HCT116 (cell line): ENCODE results near the gene PTPN1. TPM values are rescaled to one million over a fixed set of nuclear protein-coding genes. Genes with fewer than 3 reads are reported as not detected.
A peak's percentile ranks its signal among the peaks of the same experiment; 100 is the strongest.

ENCODE experiments used
- ATAC-seq: fragments of 200-7000 bp; cut with Tn5 transposase; 2 replicates; pipeline ENCODE4 v1.9.1; 2020; ENCODE audit warnings: mild to moderate bottlenecking, moderate library complexity
- BruUV-seq: library from RNA; stranded (reverse); fragments of 400-500 nt; replicated peaks from 2 replicates; lab custom pipeline; 2021; lab: Mats Ljungman, UMichigan
- CTCF ChIA-PET: fragments of 300-600 bp; sonication (Branson Sonifier 250); formaldehyde crosslinking; loops from one replicate; lab custom pipeline; 2021; ENCODE audit warnings: antibody characterized with exemption; lab: Charles Lee
- POLR2A ChIA-PET: fragments of 300-600, 350-600 bp; sonication (Branson Sonifier 250); formaldehyde crosslinking; loops from one replicate; lab custom pipeline; 2021; ENCODE audit warnings: antibody characterized with exemption; lab: Charles Lee
- RAD21 ChIA-PET, 2 experiments: fragments of 300-600 bp; sonication (Branson Sonifier 250); formaldehyde crosslinking; loops; one replicate each; lab custom pipeline; 2023; ENCODE audit warnings: low total read pairs in 2 of 2; ENCODE audit not compliant: uncharacterized antibody in 2 of 2, unreplicated experiment in 2 of 2, low non-redundant PET in 1 of 2; lab: Charles Lee
- DNase-seq: peaks from one replicate; pipeline ENCODE4 v3.0.0-alpha.2; 2010; ENCODE audit warnings: low read depth, low spot score
- H2AFZ ChIP-seq: fragments of 200-600 bp; shearing (Covaris generic), sonication (generic); 2 replicates; pipeline ENCODE4 v1.6.1; 2017; ENCODE audit warnings: low read depth, mixed run types, mixed read lengths, antibody characterized with exemption, low read length; ENCODE audit not compliant: poor library complexity, severe bottlenecking
- H3K27ac ChIP-seq: 2 replicates; pipeline ENCODE4 v1.5.1; 2012; ENCODE audit warnings: low read depth, low read length
- H3K27me3 ChIP-seq: fragments of 200-600 bp; sonication (generic); 2 replicates; pipeline ENCODE4 v1.6.1; 2016; ENCODE audit warnings: mixed run types, low read length, mixed read lengths; ENCODE audit not compliant: insufficient read depth
- H3K36me3 ChIP-seq, 2 experiments: fragments of 200-500 bp in 1 of 2; fragments of 200-600 bp in 1 of 2; sonication (Bioruptor generic) in 1 of 2; sonication (generic) in 1 of 2; 2 replicates each; pipeline versions ENCODE4 v1.5.1 to v1.6.1; 2014 to 2016; ENCODE audit warnings: low read length in 2 of 2, inconsistent platforms in 1 of 2, mixed read lengths in 1 of 2, mixed run types in 1 of 2; ENCODE audit not compliant: insufficient read depth in 2 of 2, control insufficient read depth in 1 of 2
- H3K4me1 ChIP-seq, 2 experiments: fragments of 200-600 bp in 1 of 2; sonication (generic) in 1 of 2; 2 replicates each; pipeline versions ENCODE4 v1.5.1 to v1.6.1; 2012 to 2017; ENCODE audit warnings: low read length in 2 of 2, inconsistent platforms in 1 of 2, mild to moderate bottlenecking in 1 of 2, mixed read lengths in 1 of 2, mixed run types in 1 of 2, moderate library complexity in 1 of 2; ENCODE audit not compliant: insufficient read depth in 2 of 2, control insufficient read depth in 1 of 2
- H3K4me2 ChIP-seq: fragments of 200-600 bp; sonication (generic); 2 replicates; pipeline ENCODE4 v1.6.1; 2017; ENCODE audit warnings: mixed run types, low read length, mixed read lengths
- H3K4me3 ChIP-seq, 2 experiments: fragments of 200-600 bp in 1 of 2; sonication (generic) in 1 of 2; replicated peaks in 1 of 2; 2 replicates each; pipeline ENCODE4 v1.5.1; 2011 to 2016; ENCODE audit warnings: low read length in 2 of 2, control low read depth in 1 of 2, low read depth in 1 of 2, mild to moderate bottlenecking in 1 of 2, mixed read lengths in 1 of 2, mixed run types in 1 of 2
- H3K79me2 ChIP-seq: fragments of 200-600 bp; sonication (generic); 2 replicates; pipeline ENCODE4 v1.6.1; 2017; ENCODE audit warnings: mild to moderate bottlenecking, mixed run types, low read length, moderate library complexity, mixed read lengths; ENCODE audit not compliant: insufficient read depth
- H3K9ac ChIP-seq: fragments of 200-600 bp; sonication (generic); 2 replicates; pipeline ENCODE4 v1.6.1; 2016; ENCODE audit warnings: low read length, mixed read lengths
- H3K9me2 ChIP-seq: fragments of 200-600 bp; sonication (generic), shearing (Covaris generic); 2 replicates; pipeline ENCODE4 v1.6.1; 2017; ENCODE audit warnings: mixed run types, mild to moderate bottlenecking, moderate library complexity; ENCODE audit not compliant: insufficient read depth
- H3K9me3 ChIP-seq, 2 experiments: fragments of 200-500 bp in 1 of 2; fragments of 200-600 bp in 1 of 2; sonication (Bioruptor generic) in 1 of 2; sonication (generic) in 1 of 2; 2 replicates each; pipeline ENCODE4 v1.6.1; 2014 to 2017; ENCODE audit warnings: low read length in 2 of 2, mixed read lengths in 2 of 2, inconsistent platforms in 1 of 2, low read depth in 1 of 2, mild to moderate bottlenecking in 1 of 2, mixed run types in 1 of 2, moderate library complexity in 1 of 2; ENCODE audit not compliant: control insufficient read depth in 1 of 2, insufficient read depth in 1 of 2
- H4K20me1 ChIP-seq: fragments of 200-600 bp; sonication (generic), shearing (Covaris generic); 2 replicates; pipeline ENCODE4 v1.6.1; 2017; ENCODE audit warnings: mixed run types, mild to moderate bottlenecking, moderate library complexity; ENCODE audit not compliant: insufficient read depth
- ATF3 ChIP-seq: IDR thresholded peaks from 2 replicates; pipeline ENCODE4 v1.6.1; 2012
- CBX3 ChIP-seq: IDR thresholded peaks from 2 replicates; pipeline ENCODE4 v1.6.1; 2012; ENCODE audit warnings: low read depth
- CEBPB ChIP-seq: IDR thresholded peaks from 2 replicates; pipeline ENCODE4 v1.6.1; 2012; ENCODE audit warnings: low read depth
- CTCF ChIP-seq, 3 experiments: fragments of 200-600 bp in 1 of 3; sonication (generic) in 1 of 3; IDR thresholded peaks in 2 of 3; conservative IDR thresholded peaks in 1 of 3; 2 replicates each; pipeline ENCODE4 v1.5.1; 2012 to 2017; ENCODE audit warnings: low read depth in 2 of 3, low read length in 2 of 3, antibody characterized with exemption in 1 of 3, borderline replicate concordance in 1 of 3, control low read depth in 1 of 3, mild to moderate bottlenecking in 1 of 3, mixed read lengths in 1 of 3, mixed run types in 1 of 3, moderate library complexity in 1 of 3; ENCODE audit not compliant: insufficient read depth in 1 of 3
- EGR1 ChIP-seq: IDR thresholded peaks from 2 replicates; pipeline ENCODE4 v1.6.1; 2012; ENCODE audit warnings: low read depth
- ELF1 ChIP-seq: IDR thresholded peaks from 2 replicates; pipeline ENCODE4 v1.6.1; 2012; ENCODE audit warnings: low read depth, borderline replicate concordance
- EZH2 ChIP-seq: fragments of 200-600 bp; sonication (generic); IDR thresholded peaks from 2 replicates; pipeline ENCODE4 v1.6.1; 2017; ENCODE audit warnings: antibody characterized with exemption, mixed run types
- EZH2phosphoT487 ChIP-seq: fragments of 200-600 bp; IDR thresholded peaks from 2 replicates; pipeline ENCODE4 v1.6.1; 2018; ENCODE audit warnings: antibody characterized with exemption, borderline replicate concordance
- FOSL1 ChIP-seq: IDR thresholded peaks from 2 replicates; pipeline ENCODE4 v1.6.1; 2012; ENCODE audit warnings: low read depth
- JUND ChIP-seq: IDR thresholded peaks from 2 replicates; pipeline ENCODE4 v1.6.1; 2012
- MAX ChIP-seq: IDR thresholded peaks from 2 replicates; pipeline ENCODE4 v1.6.1; 2012
- REST ChIP-seq: IDR thresholded peaks from 2 replicates; pipeline ENCODE4 v1.6.1; 2012; ENCODE audit warnings: low read depth
- SIN3A ChIP-seq: IDR thresholded peaks from 2 replicates; pipeline ENCODE4 v1.6.1; 2012; ENCODE audit warnings: low read depth
- SP1 ChIP-seq: IDR thresholded peaks from 2 replicates; pipeline ENCODE4 v1.6.1; 2012; ENCODE audit warnings: low read depth
- SRF ChIP-seq: IDR thresholded peaks from 2 replicates; pipeline ENCODE4 v1.6.1; 2012; ENCODE audit warnings: low read depth
- TCF7L2 ChIP-seq: IDR thresholded peaks from 2 replicates; pipeline ENCODE4 v1.7.0; 2011; ENCODE audit warnings: borderline replicate concordance, inconsistent platforms; ENCODE audit not compliant: insufficient read depth, insufficient read length; ENCODE audit errors: extremely low read depth
- ZBTB33 ChIP-seq: IDR thresholded peaks from 2 replicates; pipeline ENCODE4 v1.6.1; 2011; ENCODE audit warnings: mild to moderate bottlenecking, low read length, moderate library complexity; ENCODE audit not compliant: insufficient replicate concordance; ENCODE audit errors: extremely low read depth
- ZFX ChIP-seq: fragments of 450-650 bp; IDR thresholded peaks from 2 replicates; pipeline ENCODE4 v1.6.1; 2017
- ZNF274 ChIP-seq: fragments of 200-500 bp; sonication (Bioruptor generic); IDR thresholded peaks from 2 replicates; pipeline ENCODE4 v1.6.1; 2014; ENCODE audit warnings: mild to moderate bottlenecking, low read depth, low read length, inconsistent platforms
- intact Hi-C: fragments of 100-400 bp; cut with micrococcal nuclease; formaldehyde crosslinking; loops from 2 replicates; pipeline ENCODE4 v1.10.0; 2022
- total RNA-seq: library from RNA; stranded (reverse); gene quantifications from one replicate; pipeline ENCODE4 v1.2.1, GENCODE V29; 2021; ENCODE audit not compliant: unreplicated experiment

The PTPN1 gene
- total RNA-seq, 1 experiment from 2014 or later, result 47.5 TPM

GRCh38 chr20:50558483-50558925 is 48.3 kb downstream of the PTPN1 start:
- H3K27me3 ChIP-seq, result no peaks in the 10 kb centered on the region
- H3K27ac ChIP-seq, result peak overlapping the region; percentile 65; the same call in 1 of the 2 replicates
- H3K9me3 ChIP-seq, result no peaks in the 10 kb centered on the region
- H3K9me2 ChIP-seq, result no peaks in the 10 kb centered on the region
- DNase-seq, result peak; percentile 68
- ChIA-PET RAD21 (no interaction called here), POLR2A (interaction anchor here (0.5 to 1.5 kb wide), 2 partner anchors 11 to 373 kb away, joined by 3 to 5 read pairs; partner anchors contain the start of gene ADNP), CTCF (no interaction called here)
- BruUV-seq, result no TSS peak
- no peak overlapping the region for H2AFZ ChIP-seq
- H4K20me1 ChIP-seq, result no peaks in the 10 kb centered on the region
- H3K79me2 ChIP-seq, result peaks cover 92% of the 10 kb centered on the region
- H3K9ac ChIP-seq, result peak overlapping the region; percentile 56
- peak overlapping the region in 1 of 2 experiments; percentile 31; a peak in 2 of 4 replicates for H3K4me3 ChIP-seq
- intact Hi-C loops, result loop anchor here (5.0 kb wide), 1 partner anchor 46 kb away; the partner anchor contains the start of gene PTPN1
- H3K4me1 ChIP-seq, result peaks cover 56 to 65% of the 10 kb centered on the region in 2 experiments
- H3K4me2 ChIP-seq, result peak overlapping the region; percentile 67
- peak; percentile 74 for ATAC-seq
- TF ChIP-seq CTCF (IDR thresholded peaks at IDR 0.05 in 2 of 3, conservative IDR thresholded peaks at IDR 0.05 in 1 of 3; ENCODE audit: borderline replicate concordance in 1 of 3, insufficient read depth in 1 of 3, low read depth in 2 of 3, low read length in 2 of 3) (no peak), EZH2 (no peak), SRF (no peak), ZFX (no peak), SIN3A (no peak), ATF3 (no peak), CBX3 (no peak), ELF1 (no peak), ZNF274 (no peak), EZH2phosphoT487 (no peak), FOSL1 (peak; percentile 62), TCF7L2 (no peak), EGR1 (no peak), REST (no peak), ZBTB33 (no peak), SP1 (0 out of 2 replicates have a peak, but pooled peaks have one; percentile 5), MAX (peak; percentile 61), CEBPB (no peak), JUND (peak; percentile 60; the same call in 1 of the 2 replicates)
- peaks cover 5 to 14% of the 10 kb centered on the region in 2 experiments; a peak in 2 of 4 replicates for H3K36me3 ChIP-seq
